ENCODE data around the gene LY86. TPM values are rescaled to one million over a fixed set of nuclear protein-coding genes. Genes with fewer than 3 reads are reported as not detected.

Gene LY86
- total RNA-seq, 2 donors from 2014 or later = 2.3 TPM; not detected in 1

- no peak overlapping the region for H3K27ac ChIP-seq
Measured at GRCh38 chr6:6694825-6695624, 106.5 kb downstream of the LY86 start.

GRCh38 chr6:6695625-6696276 is 107.2 kb downstream of the LY86 start:
- Histone ChIP-seq H3K4me3 (no peak overlapping the region), H3K9me3 (no peaks in the 10 kb centered on the region), H3K27me3 (no peaks in the 10 kb centered on the region), H3K36me3 (replicated peaks in 1 of 2; ENCODE audit: insufficient read depth in 1 of 2, low read depth in 2 of 2) (no peaks in the 10 kb centered on the region), H3K27ac (no peak overlapping the region), H3K4me1 (peaks cover 13% of the 10 kb centered on the region)
- intact Hi-C loops (cut with DNase I) = loop anchor here (10.0 kb wide), 1 partner anchor 549 kb away; no protein-coding TSS in a partner anchor
- ATAC-seq (no peak), DNase-seq (peak in 1 of 4 donors; percentile 6)
- 56 to 68% methylated on average over 6 of the region's 6 CpGs for WGBS, 2 donors
- TF ChIP-seq POLR2A (IDR thresholded peaks at IDR 0.05) (no peak), CTCF (IDR thresholded peaks at IDR 0.05) (no peak)

More at GRCh38 chr6:6694825-6695624, 106.5 kb downstream of the LY86 start:
- Histone ChIP-seq H3K4me1 (peaks cover 12% of the 10 kb centered on the region), H3K27me3 (no peaks in the 10 kb centered on the region), H3K9me3 (no peaks in the 10 kb centered on the region), H3K4me3 (no peak overlapping the region), H3K36me3 (replicated peaks in 1 of 2; ENCODE audit: insufficient read depth in 1 of 2, low read depth in 2 of 2) (no peaks in the 10 kb centered on the region)
- ATAC-seq (no peak), DNase-seq (peak in 1 of 4 donors; percentile 10)
- TF ChIP-seq CTCF (IDR thresholded peaks at IDR 0.05) = no peak
- no peak for TF ChIP-seq POLR2A (IDR thresholded peaks at IDR 0.05)
- 61 to 66% methylated on average over 14 to 18 of the region's 18 CpGs for WGBS, 2 donors
- intact Hi-C loops (cut with DNase I) = loop anchor here (10.0 kb wide), 1 partner anchor 550 kb away; no protein-coding TSS in a partner anchor

GRCh38 chr6:6696867-6697531 is 108.5 kb downstream of the LY86 start:
- TF ChIP-seq CTCF (IDR thresholded peaks at IDR 0.05) (peak; percentile 45 to 74 (median 66)), POLR2A (IDR thresholded peaks at IDR 0.05) (no peak)
- 24 to 27% methylated on average over 9 of the region's 9 CpGs for WGBS, 2 donors
- H3K27me3 ChIP-seq = no peaks in the 10 kb centered on the region
- intact Hi-C loops (cut with DNase I) = loop anchor here (10.0 kb wide), 1 partner anchor 548 kb away; no protein-coding TSS in a partner anchor
- ATAC-seq (peak; percentile 62), DNase-seq (peak; percentile 48 to 74 (median 64))
- peaks cover 13% of the 10 kb centered on the region for H3K4me1 ChIP-seq
- H3K9me3 ChIP-seq = no peaks in the 10 kb centered on the region
- no peak overlapping the region for H3K27ac ChIP-seq
- no peak overlapping the region for H3K4me3 ChIP-seq
- H3K36me3 ChIP-seq (replicated peaks in 1 of 2; ENCODE audit: insufficient read depth in 1 of 2, low read depth in 2 of 2) = no peaks in the 10 kb centered on the region

GRCh38 chr6:6697620-6698019 is 109.1 kb downstream of the LY86 start:
- H3K36me3 ChIP-seq (replicated peaks in 1 of 2; ENCODE audit: insufficient read depth in 1 of 2, low read depth in 2 of 2) = no peaks in the 10 kb centered on the region
- no peak overlapping the region for H3K27ac ChIP-seq
- ATAC-seq (no peak), DNase-seq (no peak)
- intact Hi-C loops (cut with DNase I) = loop anchor here (10.0 kb wide), 1 partner anchor 547 kb away; no protein-coding TSS in a partner anchor
- H3K4me3 ChIP-seq = no peak overlapping the region
- peaks cover 13% of the 10 kb centered on the region for H3K4me1 ChIP-seq
- H3K27me3 ChIP-seq = no peaks in the 10 kb centered on the region
- no peak for TF ChIP-seq POLR2A (IDR thresholded peaks at IDR 0.05)
- TF ChIP-seq CTCF (IDR thresholded peaks at IDR 0.05) = no peak
- no peaks in the 10 kb centered on the region for H3K9me3 ChIP-seq
- WGBS, 2 donors = 74 to 82% methylated on average over 3 of the region's 3 CpGs
